A204.1 (cell line): ENCODE data around the gene CFAP77.

Experiments used
- FAIRE-seq: peaks from 2 replicates; lab custom pipeline; 2012; peaks lifted over from hg19 to GRCh38; lab: Jason Lieb, UNC

Gene CFAP77

DNA sequence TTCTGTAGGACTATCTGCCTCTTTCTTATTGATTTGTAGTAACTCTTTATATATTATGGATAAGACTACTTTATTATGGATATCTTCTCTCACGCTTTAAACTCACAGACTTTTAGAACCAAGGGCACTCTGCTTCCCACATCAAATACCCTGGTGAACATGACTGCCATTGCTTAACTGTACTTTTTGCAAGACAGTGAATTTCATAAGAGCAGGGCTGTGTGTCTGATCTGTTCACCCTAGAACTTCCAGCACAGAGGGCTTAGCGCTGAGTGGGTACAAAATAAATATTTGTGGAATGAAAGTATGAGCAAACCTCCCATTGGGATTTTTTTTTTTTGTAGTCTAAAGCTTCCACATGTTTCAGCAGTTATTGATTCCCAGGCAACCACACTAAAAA is 84.8 kb downstream of the CFAP77 start:
- no peak for FAIRE-seq

DNA sequence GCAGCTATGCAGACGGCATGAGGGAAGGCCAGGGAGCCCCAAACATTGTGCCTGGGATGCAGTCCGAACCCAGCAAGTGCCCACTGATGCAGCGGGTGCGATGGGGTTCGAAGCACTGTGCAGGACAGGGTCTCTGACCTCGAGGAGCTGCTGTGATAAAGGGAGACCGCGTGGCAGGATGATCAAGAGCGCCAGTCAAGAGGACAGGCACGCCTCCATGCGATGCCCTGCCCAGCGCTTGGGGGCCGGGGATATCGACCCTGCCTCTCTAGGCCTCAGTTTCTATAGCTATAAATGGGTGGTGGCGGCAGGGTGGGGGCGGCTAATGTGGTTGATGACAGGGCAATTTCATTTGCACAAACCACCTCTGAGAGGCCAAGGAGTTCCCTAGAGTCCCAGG is 87.7 kb downstream of the CFAP77 start:
- FAIRE-seq: no peak

GRCh38 chr9:132498531-132499210 is 88.7 kb downstream of the CFAP77 start:
- FAIRE-seq: no peak

- no peak for FAIRE-seq
Measured at GRCh38 chr9:132499251-132499650, 89.2 kb downstream of the CFAP77 start.

- FAIRE-seq: no peak
Measured at GRCh38 chr9:132500193-132500592, 90.2 kb downstream of the CFAP77 start.

DNA sequence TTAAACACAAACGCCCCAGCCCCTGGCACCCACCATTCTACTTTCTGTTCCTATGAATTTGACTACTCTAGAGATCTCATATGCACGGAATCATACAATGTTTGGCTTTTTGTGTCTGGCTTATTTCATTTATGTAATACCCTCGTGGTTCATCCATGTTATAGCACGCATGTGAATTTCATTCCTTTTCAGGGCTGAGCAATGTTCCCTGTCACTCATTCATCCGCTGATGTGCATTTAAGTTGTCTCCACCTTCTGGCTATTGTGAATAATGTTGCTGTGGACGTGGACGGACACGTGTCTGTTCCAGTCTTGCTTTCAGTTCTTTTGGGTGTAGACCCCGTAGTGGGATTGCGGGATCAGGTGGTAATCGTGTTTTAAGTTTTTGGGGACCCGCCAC is 92.5 kb downstream of the CFAP77 start:
- FAIRE-seq: no peak

DNA sequence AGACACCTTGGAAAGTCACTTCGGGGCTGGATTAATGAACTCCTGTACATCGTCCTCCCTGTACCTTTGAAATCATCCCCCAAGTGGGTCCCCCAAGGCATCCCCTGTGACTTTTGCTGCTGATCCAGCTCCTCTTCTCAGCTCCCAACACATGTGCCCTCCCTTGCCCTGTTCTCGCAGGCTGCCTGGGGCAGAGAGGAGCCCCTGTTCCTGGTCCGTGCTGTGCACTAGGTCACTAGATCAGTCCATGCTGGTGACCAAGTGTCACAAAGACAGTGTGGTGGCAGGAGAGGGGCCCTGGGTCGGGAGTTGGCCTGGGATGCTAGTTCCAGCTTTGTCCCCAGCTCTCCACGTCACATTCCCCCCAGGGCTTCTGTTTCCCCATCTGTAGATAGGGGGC is 93.1 kb downstream of the CFAP77 start:
- no peak for FAIRE-seq

- FAIRE-seq: no peak
Measured at GRCh38 chr9:132504488-132504887, 94.5 kb downstream of the CFAP77 start.

DNA sequence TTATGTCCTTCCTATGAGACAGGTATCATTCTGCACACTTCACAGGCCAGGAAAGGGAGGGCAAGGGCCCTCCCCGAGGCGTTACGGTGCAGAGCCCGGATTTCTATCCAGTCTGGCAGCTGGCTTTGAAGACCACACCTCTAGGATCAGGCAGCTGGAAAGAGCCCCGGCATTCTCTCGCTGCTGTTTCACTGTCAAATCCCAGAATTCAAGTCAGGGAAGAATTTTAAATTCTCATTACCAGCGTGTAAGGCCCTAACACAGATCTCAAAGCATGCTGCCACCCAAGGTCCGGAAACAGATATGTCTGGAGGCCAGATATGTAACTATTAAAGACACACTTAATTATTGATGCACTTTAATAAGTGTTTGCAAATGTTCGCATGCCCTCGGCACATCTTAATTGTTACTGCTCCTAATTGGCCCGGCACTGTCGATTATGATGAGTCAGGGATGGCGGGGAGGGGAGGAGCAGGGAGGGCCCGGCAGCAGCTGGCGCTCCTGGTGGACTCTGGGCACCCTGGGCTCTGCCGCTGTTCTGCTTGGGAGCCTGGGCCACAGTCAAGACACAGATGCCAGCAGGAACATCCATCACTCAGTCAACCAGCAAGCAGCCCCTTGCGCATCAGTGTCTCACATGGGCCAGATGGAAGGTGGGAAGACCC is 96.1 kb downstream of the CFAP77 start:
- no peak for FAIRE-seq

DNA sequence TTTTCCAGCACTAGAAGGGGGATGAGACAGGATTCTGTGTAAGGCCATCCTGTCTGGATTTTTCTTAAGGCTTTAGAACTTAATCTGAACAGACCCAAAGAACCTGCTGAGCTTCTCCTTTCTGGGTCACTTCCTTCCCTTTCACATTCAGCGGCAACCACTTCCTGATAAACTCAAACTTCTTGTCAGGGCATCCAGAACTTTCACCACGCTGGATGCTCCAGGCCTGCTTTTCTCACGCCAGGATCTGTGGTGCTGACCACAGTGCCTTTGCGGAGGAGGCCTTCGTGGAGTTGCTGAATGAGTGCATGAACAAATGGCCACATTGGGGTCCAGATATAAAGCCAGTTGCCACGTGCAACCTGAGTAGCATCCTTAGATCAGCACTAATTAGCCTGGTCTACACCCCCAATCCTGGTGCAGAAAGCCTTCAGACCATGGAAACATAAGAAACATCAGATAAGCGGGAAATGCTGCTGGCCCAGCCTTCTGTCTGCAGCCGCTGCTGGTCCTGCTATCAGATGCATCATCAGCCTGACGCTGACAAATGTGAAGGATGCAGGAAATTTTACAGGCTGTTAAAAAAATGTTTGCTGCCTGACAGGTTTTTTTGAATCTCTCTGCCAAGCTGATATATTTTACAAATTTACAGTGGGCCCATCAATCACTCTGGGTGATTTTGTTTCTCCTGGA is 97.1 kb downstream of the CFAP77 start:
- FAIRE-seq: no peak

DNA sequence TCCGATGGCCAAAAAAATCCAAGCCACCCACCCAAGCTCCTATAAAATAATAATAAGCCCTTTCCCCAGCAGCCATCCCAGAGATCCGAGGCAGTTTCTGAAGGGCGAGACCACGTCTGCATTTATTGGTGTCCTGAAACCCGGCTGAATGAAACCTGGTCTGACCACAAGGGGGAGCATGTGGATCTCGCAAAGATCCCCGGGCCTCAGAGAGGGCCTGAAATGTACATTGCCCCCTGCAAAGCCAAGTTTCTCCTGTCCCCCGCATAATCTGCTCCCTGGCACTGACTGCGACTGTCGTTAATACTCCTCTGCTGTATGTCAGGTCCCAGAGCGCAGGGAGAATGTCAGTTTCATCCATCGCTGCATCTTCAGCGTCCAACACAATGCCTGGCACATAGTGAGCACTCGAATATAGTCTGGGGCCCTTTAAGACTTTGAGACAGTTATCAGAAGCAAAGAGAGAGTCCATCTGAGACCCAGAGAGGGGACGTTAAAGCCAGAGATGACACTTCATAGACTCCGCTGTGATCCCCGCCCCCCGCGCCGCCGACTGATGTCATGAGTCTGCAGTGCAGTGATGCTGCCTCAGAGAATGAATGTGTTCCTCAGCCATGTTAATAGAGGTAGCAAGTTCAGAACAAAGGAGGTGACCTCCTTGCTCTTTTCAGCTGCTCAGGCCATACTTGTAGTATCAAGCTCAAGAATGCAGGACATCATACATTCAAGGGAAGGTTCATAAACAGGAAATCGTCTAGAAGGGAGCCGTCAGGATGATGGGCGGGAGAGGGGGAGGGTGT is 97.9 kb downstream of the CFAP77 start:
- FAIRE-seq: no peak

- FAIRE-seq: no peak
Measured at GRCh38 chr9:132509928-132510874, 100.2 kb downstream of the CFAP77 start.

- no peak for FAIRE-seq
Measured at GRCh38 chr9:132511191-132511999, 101.4 kb downstream of the CFAP77 start.

- no peak for FAIRE-seq
Measured at GRCh38 chr9:132513416-132513815, 103.4 kb downstream of the CFAP77 start.

- FAIRE-seq: no peak
Measured at GRCh38 chr9:132514011-132514744, 104.2 kb downstream of the CFAP77 start.

DNA sequence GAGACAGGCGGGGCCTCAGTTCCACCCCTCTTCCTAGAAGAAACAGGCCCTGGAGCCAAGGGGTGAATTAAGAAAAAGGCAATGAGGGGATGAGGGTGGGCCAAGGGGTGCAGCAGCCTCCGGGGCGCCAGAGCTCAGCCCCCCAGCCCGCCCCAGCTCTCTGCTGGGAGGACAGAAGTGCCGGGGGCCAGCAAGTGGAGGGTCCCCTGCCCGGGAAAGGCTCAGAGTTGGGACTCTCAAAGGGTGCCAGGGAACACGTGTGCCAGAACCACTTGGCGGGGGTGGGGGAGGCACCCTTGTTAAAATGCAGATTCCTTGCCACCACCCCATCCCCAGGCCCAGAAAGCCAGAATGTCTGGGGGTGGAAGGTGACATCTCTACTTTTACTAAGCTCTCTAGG is 104.8 kb downstream of the CFAP77 start:
- FAIRE-seq: no peak

DNA sequence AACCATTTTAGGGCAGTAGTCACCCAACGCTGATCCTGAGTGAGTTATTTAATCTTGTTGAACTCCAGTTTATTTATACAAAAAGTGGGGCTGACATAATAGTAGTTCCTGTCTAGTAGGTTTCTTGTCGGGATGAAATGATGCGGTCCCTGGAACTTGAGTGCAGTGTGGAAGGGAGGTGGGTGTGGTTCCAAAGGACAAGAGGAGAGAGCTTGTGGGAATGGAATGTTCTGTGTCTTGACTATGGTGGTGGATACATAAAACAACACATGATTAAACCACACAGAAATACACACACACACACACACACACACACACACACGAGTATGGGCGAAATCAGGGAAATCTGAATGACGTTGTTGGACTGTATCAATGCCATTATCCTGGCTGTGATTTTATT is 106.3 kb downstream of the CFAP77 start:
- FAIRE-seq: no peak

- no peak for FAIRE-seq
Measured at GRCh38 chr9:132516911-132517310, 106.9 kb downstream of the CFAP77 start.

GRCh38 chr9:132517815-132518550 is 108.0 kb downstream of the CFAP77 start:
- no peak for FAIRE-seq
